Epithelial cell of proximal tubule (primary cell): ENCODE results near the gene BBS10. TPM values are rescaled to one million over a fixed set of nuclear protein-coding genes. Genes with fewer than 3 reads are reported as not detected.

Experiments used
- DNase-seq: peaks from one replicate; pipeline ENCODE4 v3.0.0-alpha.2; 2011; ENCODE audit warnings: low read depth
- H3K4me3 ChIP-seq: 2 replicates; pipeline ENCODE4 v1.5.1; 2011; ENCODE audit warnings: low read depth, mild to moderate bottlenecking, low read length
- total RNA-seq: library from RNA; depleted of rRNA; stranded (reverse); fragments of >200 nt; gene quantifications from 2 replicates; pipeline ENCODE4 v1.2.3, GENCODE V29; 2015
- TF ChIP-seq, protein P1 (sequence below): conservative IDR thresholded peaks from 2 replicates; pipeline ENCODE4 v1.5.1; 2012; ENCODE audit warnings: low read depth, mild to moderate bottlenecking, low read length

BBS10 gene
- total RNA-seq, 1 donor from 2014 or later = 4.7 TPM

DNA sequence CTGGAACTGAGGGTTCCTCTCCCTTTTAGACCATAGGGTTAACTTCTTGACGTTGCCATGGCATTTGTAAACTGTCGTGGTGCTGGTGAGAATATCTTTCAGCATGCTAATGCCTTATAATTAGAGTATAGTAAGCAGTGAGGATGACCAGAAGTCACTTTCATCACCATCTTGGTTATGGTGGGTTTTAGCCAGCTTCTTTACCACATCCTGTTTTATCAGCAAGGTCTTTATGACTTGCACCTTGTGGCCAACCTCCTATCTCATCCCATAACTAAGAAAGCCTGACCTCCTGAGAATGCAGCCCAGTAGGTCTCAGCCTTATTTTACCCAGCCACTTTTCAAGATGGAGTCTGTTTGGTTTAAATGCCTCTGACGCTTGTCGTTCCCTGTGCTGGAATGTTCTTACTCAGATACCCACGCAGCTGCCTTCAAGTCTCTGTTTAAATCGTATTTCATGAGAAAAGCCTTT is 44.2 kb downstream of the BBS10 start:
- H3K4me3 ChIP-seq = no peak overlapping the region
- TF ChIP-seq, protein P1, sequence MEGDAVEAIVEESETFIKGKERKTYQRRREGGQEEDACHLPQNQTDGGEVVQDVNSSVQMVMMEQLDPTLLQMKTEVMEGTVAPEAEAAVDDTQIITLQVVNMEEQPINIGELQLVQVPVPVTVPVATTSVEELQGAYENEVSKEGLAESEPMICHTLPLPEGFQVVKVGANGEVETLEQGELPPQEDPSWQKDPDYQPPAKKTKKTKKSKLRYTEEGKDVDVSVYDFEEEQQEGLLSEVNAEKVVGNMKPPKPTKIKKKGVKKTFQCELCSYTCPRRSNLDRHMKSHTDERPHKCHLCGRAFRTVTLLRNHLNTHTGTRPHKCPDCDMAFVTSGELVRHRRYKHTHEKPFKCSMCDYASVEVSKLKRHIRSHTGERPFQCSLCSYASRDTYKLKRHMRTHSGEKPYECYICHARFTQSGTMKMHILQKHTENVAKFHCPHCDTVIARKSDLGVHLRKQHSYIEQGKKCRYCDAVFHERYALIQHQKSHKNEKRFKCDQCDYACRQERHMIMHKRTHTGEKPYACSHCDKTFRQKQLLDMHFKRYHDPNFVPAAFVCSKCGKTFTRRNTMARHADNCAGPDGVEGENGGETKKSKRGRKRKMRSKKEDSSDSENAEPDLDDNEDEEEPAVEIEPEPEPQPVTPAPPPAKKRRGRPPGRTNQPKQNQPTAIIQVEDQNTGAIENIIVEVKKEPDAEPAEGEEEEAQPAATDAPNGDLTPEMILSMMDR = no peak
- DNase-seq = no peak

DNA sequence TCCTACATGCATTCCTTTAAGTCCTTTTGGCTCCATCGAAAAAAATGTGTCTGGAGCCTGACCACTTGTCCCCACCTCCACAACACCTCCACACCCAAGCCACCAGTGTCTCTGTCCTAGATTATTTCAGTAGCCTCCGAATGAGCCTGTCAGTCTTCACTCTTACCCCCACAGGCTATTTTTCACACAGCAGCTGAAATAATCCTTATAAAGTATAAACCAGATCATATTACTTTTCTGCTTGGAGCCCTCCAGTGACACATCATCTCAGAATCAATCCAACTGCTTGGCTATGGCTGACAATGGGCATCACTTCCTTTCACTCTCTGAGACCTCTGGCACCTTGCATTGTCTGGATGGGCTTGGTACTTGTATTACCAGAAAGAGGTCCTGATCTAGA is 44.9 kb downstream of the BBS10 start:
- TF ChIP-seq, protein P1 = no peak
- no peak overlapping the region for H3K4me3 ChIP-seq
- DNase-seq = no peak

DNA sequence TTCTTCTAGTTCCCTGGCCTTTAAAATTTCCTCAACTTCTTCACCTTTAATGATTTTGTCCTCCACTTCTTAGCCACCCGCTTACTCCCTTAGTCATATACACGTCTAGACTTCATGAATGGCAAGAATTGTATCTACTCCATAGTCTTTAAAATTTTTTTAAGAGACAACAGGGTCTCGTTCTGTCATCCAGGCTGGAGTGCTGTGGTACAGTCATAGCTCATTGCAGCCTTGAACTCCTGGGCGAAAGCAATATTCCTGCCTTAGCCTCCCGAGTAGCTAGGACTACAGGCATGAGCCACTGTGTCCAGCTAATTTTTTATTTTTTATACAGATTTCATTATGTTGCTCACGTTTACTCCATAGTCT is 47.9 kb downstream of the BBS10 start:
- H3K4me3 ChIP-seq = no peak overlapping the region
- DNase-seq = no peak
- TF ChIP-seq, protein P1 = no peak

DNA sequence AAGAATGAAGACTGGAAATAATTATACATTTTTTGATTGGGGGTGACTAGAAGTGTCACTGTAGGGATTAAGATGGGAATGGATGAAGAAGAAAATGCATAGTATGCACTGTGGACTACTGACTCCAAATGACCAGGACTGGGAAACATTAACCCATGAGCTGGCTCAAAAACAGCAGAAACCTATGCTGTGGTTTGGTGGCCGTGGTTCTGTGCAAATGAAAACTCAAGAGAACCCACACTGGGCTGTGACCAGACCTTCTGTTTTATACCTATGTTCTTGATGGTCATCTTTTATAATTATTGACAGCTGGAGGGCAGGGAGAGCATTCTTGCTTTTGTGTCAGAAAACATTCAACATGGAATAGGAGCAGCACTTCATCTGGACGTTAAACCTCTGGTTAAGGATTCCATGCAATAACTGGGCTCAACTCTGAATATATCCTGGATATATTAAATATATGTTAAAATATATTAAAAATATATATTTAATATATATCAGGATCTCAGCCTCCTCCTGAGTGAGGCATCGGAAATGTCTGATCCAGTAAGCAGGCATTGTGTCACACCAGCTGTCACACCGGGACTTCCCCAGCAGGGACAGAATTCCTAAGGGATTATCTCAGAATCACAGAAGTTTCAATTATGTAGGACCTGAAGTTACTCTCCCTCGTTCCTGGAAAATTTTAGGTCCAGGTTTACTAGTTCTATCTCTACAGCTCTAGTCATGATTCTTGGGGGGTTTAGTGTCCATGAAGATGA is 48.5 kb downstream of the BBS10 start:
- DNase-seq = no peak
- H3K4me3 ChIP-seq = no peak overlapping the region
- TF ChIP-seq, protein P1 = no peak

Other genes with a start within 250 kb of the BBS10 start
- 38.8 and 46.5 TPM in 2 replicates for gene OSBPL8, start 211.4 kb upstream of the BBS10 start, total RNA-seq